Stimulated activated CD4-positive, alpha-beta T cell treated with anti-CD3 and anti-CD28 coated beads, Interleukin-1b, Interleukin-23, amount 100 ng/mL, for 24 hours (primary cell): ENCODE data around the gene CORO2B.
"Not testable (repeated sequence)": the region's sequence is repeated elsewhere in the genome, so short reads cannot be mapped to it uniquely, and the experiment has no call there.

Source experiments
- DNase-seq, 4 experiments: peaks; one replicate each; pipeline ENCODE4 v3.0.0-alpha.2; 2020; ENCODE audit warnings: low read depth in 4 of 4, low spot score in 1 of 4

The CORO2B gene

DNA sequence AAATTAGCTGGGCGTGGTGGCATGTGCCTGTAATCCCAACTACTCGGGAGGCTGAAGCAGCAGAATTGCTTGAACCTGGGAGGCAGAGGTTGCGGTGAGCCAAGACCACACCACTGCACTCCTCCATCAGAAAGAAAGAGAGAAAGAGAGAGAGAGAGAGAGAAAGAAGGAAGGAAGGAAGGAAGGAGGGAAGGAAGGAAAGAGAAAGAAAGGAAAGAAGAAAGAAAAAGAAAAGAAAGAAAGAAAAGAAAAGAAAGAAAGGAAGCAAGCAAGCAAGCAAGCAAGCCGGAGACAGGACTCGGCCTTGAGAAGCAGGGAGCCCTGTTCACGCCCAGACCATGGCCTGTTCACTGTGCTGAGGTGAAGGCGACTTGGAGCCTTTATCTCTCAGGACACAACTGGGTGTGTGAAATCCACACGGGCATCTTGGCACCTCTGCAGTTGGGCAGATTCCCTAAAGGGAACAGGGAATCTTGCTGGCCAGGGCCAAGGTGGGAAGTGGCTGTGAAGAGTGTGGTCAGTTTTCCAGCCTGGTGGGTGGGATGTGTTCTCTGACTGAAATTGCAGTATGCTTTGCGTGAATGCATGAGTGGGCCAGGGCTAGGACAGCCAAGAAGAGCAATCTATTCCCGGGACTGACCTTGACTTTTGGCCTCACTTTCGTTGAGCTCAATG lies 90.3 kb downstream of the CORO2B start:
- no peak for DNase-seq

DNA sequence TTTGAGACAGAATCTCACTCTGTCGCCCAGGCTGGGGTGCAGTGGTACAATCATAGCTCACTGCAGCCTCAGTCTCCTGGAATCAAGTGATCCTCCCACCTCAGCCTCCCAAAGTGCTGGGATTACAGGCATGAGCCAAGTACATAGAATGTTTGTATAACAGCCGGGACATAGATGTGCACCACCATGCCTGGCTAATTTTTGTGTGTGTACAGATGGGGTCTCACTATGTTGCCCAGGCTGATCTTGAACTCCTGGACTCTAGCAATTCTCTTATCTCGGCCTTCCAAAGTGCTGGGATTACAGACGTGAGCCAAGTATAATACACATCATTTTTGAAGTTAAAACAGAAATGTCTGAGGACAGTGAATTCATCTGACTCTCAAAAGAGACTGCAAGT lies 93.5 kb downstream of the CORO2B start:
- DNase-seq: no peak

DNA sequence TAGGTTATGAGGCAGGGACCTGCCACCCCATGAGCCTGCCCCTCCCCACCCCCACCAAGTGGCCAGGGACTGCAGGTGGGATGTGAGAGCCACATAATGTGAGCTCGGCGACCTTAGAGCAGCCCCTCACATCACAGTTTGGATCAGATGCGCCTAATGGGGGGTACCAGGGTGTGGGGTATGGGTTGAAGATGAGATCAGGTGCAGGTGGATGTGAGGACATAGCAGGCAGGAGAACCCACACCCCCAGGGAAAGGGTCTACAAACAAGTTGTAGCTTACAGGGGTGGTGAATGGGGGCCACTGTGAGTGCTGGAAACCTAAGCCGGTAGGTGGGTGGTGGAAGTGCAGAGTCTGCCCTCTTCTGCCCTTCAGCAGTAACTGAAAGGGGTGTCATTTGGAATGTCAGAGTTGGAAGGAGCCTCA lies 94.0 kb downstream of the CORO2B start:
- DNase-seq: no peak

DNA sequence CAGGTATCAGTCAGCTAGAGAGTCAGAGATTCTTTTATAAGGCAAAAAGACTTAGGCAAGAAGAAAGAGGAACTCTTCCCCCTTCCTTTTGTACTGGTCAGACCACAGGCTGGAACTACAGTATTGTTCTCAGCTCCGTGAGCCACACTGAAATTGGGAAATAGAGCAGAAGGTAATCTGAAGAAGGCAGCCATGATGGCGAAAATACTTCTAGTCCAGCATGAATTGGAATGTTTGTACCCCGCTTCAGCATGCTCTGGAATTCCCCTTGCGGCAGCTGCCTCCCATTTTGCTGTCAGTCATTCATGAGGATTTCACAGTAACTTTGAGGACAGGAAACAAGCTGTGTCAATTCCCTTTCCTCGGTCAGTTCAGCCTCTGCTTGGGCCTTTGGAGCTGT lies 96.2 kb downstream of the CORO2B start:
- no peak for DNase-seq

DNA sequence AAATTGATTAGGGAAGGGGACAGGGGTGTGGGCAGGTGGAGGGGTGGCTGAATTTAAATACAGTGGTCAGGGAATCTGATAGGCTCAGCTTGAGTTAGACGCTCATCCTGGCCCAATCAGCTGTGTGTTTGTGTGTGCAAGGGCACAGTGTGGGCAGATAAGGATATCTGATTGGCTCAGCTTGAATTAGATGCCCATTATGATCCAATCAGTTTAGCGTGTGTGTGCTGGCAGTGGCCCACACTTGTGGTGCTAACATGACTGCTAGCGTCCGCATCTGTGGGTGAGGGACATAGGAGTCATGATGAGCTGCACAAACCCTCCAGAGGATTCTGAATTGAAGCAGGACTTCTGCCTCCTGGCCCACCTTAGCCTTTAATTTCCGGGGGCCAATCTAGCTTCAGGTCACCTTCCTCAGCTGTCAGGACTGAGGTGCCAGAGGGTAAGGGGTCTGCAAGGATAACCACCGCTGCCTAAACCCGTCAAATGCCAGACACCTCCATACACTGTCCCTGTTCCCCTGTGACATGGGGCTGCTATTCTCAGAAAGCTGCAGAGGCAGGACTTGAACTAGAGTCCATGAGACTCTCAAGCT lies 97.3 kb downstream of the CORO2B start:
- DNase-seq: no peak

DNA sequence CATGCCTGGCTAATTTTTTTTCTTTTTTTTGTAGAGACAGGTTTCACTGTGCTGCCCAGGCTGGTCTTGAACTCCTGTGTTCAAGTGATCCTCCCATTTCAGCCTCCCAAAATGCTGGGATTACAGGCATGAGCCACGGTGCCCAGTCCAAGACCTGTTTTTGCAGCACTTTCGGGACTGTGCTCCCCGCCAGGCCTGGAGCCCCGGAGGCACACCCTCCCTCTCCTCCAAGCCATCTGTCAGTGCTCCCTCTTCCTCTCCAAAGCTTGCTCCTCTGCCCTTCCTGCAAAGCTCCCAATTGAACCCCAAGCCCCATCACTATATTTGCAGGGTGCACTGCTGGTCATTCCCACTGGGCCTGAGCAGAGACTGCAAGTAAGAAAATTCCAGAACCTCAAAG lies 98.1 kb downstream of the CORO2B start:
- no peak for DNase-seq

DNA sequence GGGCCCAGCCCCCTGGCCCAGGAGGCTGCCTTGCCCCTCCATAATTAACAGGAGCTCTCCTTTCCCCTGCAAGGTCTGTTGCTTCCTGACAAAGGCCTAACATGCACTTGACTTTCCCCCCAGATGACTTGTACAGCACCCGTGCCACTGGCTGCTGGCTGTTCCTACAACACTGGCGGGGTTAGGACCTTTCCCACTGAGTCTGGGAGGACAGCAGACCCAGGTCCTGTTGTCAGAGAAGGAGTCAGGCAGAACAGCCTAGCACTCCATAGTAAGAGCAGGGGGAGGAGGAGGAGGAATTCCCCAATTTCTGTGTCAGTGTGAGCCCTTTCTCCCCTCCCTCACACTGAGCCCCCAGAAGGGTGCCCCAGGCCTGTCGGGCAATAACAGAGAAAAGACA lies 99.2 kb downstream of the CORO2B start:
- DNase-seq: no peak

DNA sequence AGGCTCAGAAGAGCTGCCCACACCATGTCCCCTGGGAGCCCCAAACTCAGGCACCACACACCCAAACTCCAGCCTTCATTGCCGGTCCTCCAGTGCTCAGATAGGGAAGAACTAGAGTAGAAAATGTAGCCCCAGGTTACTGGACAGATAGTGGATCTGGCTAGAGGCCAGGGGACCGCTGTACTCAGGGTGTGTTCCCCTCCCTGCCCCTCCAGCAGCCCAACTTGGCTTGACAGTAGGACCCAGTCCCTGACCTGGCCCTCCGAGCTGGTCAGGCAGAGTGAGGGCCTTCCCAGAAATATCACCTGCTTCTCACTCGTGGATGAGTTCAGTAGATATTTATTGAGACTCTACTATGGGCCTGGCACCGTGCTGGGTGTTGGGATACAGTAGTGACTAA lies 100.0 kb downstream of the CORO2B start:
- no peak for DNase-seq

DNA sequence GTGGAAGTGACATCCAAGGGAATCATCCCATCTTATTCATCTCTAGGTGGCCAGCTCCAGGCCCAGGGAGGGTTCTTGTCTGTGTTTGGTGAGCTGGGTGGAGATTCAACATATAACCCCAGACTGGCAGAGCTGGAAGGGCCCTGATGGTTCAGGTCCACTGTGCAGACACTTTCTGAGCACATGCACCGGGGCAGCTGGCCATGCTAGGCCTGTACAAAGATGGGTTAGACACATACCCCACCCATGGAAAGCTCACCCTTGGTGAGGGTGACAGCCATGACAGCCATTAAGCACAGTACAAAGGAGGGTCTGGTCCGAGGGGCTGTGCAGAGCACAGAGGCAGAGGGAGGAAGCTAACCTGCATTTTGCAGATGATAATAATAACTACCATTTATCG lies 100.4 kb downstream of the CORO2B start:
- no peak for DNase-seq

DNA sequence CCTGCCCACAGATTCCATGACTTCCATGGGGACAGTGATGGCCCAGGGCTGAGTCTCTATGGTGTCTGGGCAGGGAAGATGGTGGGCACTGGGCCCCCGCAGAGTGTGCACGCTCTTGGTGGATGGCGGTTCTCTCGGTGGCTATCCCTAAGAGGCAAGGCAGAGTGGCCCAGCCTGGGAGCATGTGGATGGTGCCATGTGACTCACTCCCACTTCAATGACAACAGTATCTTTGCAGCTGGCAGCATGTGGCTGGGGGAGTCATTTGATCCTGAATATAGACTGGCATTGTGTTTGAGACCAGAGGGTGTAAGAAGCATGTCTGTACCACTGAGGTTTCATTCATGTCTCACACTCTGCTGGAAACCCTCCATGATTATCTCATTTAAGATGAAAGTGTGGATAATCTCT lies 101.2 kb downstream of the CORO2B start:
- DNase-seq: no peak

DNA sequence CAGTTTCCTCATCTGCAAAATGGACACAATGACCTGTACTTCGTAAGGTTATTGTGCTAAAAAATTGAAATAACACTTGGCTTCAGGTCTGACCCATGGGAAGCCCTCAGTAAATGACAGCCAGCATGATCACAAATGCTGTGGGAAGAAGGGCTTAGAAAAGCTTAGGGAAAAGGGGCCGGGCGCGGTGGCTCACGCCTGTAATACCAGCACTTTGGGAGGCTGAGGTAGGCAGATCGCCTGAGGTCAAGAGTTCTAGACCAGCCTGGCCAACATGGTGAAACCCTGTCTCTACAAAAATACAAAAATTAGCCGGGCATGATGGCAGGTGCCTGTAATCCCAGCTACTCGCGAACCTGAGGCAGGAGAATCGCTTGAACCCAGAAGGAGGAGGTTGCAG lies 102.0 kb downstream of the CORO2B start:
- DNase-seq: not testable (repeated sequence)

DNA sequence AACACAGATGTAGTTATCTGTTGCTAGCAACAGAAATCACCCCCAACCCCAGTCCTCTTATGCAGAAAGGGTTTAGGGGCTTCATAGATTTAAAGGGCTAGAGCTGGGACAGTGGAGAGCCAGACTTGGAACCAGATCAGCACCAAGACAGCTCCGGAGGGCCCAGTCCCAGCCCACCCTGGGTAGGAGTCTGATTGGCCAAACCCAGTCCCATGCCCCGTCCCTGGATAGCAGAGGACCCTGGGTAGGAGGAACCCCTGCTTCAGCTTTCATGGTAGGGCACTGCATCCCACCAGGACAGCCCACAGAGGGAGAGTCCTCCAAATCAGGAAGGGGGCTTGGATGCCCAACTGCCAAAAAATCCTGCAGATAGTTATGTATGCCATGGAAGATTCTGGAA lies 103.0 kb downstream of the CORO2B start:
- DNase-seq: no peak

DNA sequence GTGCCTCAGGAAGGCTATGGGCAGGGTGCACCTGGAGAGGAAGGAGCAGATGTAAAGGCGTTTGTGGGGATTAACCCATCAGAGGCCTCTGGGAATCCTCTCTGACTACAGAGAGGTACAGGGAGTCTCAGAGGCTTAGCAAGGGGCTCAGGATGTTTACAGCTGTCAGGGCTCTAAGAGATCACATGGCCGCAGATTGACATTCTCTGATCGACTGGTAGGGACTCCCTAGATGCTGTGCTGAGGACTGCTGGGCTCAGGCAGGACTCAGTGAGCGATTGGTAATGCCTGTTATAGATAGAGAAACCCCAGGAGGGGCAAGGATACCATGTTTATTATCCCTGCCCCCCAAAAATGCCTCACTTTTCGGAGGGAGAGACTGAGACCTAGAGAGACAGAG lies 103.5 kb downstream of the CORO2B start:
- no peak for DNase-seq

DNA sequence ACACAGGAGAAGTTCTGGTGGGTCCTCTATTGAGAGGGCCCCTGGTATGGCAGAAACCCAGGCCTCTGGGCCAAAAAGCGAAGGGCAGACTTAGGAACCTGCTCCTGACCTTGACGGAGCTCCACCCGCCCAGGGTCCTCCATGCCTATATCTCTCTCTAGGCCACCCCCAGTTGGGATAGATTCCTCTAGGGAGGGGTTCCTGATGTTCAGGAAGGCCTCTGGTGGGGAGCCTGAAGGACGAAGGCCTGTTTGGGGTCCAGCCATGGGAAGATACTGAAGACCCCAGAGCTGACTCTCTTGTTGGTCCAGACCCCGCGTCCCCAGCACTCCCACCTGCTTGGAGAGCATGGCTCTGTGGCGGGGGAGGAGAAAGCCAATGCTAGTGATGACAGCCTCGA lies 104.2 kb downstream of the CORO2B start:
- DNase-seq: no peak

DNA sequence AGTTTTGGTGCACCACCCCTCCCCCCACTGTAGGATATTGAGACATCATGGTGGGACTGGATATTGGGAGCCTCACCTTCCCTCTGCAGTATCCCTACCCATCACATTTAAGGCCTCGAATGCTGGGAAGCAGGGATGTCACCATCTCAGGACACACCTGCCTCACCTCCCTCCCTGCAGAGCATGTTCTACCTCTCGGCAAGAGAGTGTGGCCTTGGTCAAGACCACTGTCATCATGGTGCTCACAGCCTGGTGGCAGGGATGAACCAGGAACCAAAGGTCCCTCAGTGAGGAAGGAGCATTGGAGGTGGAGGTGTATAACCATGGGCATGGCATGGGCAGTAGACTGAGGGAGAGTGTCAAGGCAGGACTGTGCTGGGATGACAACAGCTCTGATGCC lies 104.8 kb downstream of the CORO2B start:
- DNase-seq: no peak

DNA sequence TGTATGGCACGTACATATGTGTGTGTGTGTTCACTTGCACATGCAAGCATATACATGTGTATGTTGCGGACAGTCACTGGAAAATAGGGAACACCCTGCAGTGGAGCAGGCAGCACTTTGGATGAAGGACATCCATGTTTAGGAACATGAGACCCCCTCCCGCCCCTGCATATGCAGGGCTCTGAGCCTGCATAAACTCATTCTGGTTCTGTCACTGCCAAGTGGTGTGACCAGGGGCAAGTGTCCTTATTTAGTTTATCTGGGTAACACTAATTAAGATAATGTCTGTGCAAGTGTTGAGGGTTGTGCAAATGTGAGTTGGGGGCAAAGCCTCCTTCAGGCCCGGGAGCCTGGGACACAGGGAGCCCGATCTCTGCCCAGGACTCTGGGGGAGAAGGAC lies 105.7 kb downstream of the CORO2B start:
- DNase-seq: no peak

DNA sequence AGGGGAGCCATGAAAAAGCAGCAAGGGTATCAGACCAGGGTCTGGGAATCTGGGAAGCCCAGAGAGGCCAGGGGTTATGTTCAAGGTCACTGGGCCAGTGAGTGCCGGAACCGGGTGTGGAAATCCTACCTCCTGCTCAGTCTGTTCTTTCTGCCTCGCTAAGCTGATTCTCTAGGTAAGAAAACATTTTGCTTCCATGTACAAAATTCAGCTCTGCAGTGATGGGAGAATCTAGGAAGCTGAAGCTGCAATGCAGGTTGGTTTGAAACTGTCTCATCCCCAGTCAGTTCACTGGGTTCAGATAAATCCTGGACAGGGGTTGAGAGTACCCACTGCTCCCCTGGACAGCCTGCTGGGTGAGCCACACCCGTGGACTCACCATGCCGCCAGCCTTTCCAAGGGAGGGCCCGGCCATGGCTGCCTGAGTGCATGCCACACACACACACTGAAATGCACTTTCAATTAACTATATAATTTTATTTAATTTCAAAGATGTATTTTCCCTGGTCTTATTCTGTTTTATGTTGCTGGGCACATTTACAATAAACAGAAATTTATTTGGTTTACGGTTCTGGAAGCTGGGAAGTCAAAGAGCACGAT lies 108.4 kb downstream of the CORO2B start:
- no peak for DNase-seq

DNA sequence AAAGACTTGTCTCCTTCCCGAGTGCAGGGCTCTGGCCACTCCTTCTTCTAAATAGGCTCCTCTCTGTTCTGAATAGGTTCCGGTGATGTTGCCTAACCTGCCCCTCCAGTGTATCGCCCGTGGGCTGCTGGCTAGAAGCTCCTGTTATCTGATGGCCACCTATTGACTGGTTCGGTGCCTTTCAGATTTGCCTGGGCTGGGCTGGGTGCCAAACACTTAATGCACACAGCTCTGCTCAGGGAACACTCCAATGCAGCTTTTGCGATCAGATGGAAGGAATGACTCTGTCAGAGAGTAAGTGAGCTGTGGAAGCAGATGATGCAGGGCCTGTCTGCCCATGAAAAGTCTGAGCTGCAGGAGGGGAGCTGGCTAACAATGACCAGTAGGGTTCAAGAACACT lies 112.9 kb downstream of the CORO2B start:
- no peak for DNase-seq

DNA sequence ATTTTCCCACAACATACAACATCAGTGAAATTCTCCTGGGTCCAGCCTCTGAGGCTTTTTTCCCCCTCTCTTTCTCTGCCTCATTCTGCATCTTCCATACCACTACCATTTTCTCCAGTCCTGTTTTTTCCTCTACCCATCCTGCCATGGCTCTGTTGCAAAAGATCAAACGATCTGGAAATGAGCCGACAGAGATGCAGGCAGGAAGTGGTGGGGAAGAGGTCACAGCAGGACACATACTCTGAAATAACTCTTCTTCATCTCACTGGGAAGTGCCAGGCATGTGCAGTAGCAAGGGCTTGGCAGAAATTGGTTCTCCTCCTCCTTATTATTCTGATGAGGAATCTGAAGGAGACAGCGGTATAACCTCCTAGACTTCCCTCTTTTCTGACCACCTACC lies 114.3 kb downstream of the CORO2B start:
- DNase-seq: no peak

DNA sequence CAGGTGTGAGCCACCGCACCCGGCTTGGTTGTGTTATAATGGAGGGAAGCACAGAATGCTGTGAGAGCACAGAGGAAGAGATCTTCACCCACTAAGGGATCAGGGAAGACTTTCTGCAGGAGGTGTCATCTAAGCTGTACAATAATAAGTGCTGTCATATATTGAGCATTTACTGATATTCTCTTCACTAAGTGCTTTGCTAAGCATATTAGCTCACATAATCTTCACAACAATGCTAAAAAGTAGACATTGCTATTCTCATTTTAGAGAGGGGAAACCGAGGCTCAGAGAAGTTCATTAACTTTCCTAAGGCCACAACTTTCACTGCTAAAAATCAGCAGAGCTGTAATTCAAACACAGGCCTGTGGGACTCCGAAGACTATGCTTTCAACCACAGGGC lies 115.3 kb downstream of the CORO2B start:
- DNase-seq: no peak

DNA sequence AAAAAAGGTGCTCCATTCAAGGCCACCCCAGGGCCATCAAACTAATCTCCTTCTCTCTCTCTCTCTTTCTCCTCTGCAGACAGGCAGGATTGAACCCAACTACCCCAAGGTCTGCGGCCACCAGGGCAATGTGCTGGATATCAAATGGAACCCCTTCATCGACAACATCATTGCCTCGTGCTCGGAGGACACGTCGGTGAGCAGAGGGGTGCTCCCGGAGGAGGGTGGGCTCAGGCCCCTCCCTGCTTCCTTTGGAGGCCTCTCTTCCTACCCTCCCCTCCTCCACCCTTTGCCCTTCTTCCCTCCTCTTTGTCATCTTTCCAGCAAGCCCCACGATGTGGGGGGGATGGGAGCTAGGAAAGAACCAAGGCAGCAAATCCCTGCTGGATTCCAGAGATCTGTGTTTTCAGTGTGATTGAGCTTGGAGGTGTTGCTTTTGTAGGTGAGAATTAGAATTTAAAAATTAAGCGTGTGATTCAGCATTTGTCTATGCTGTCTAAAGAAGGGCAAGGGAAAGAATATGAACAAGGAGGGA lies 116.3 kb downstream of the CORO2B start:
- no peak for DNase-seq
